PC-9 (cell line): Measurements from ENCODE around the gene MBD5.

ENCODE experiments used
- EZH2 ChIP-seq: fragments of 200-600 bp; sonication (generic); IDR thresholded peaks from 2 replicates; pipeline ENCODE4 v1.8.0; 2017; ENCODE audit warnings: antibody characterized with exemption, low read depth
- TF ChIP-seq, protein P1 (sequence below): fragments of 200-600 bp; sonication (generic); conservative IDR thresholded peaks from 2 replicates; pipeline ENCODE4 v1.6.1; 2017; ENCODE audit warnings: mixed run types, antibody characterized with exemption, mild to moderate bottlenecking, moderate library complexity

DNA sequence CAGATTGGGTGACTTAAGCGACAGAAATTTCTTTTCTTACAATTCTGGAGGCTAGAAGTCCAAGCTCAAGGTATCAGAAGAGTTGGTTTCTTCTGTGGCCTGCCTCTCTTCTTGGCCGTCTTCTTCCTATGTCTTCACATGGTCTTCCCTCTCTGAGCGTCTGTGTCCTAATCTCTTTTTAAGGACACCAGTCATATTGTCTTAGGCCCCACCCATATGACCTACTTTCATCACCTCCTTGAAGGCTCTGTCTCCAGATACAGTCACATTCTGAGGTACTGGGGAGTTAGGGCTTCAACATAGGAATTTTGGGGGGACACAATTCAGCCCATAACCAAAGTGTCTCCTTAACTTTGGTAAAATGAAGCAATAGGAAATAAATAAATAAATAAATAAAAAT, 512.8 kb downstream of the MBD5 start:
- TF ChIP-seq, protein P1, sequence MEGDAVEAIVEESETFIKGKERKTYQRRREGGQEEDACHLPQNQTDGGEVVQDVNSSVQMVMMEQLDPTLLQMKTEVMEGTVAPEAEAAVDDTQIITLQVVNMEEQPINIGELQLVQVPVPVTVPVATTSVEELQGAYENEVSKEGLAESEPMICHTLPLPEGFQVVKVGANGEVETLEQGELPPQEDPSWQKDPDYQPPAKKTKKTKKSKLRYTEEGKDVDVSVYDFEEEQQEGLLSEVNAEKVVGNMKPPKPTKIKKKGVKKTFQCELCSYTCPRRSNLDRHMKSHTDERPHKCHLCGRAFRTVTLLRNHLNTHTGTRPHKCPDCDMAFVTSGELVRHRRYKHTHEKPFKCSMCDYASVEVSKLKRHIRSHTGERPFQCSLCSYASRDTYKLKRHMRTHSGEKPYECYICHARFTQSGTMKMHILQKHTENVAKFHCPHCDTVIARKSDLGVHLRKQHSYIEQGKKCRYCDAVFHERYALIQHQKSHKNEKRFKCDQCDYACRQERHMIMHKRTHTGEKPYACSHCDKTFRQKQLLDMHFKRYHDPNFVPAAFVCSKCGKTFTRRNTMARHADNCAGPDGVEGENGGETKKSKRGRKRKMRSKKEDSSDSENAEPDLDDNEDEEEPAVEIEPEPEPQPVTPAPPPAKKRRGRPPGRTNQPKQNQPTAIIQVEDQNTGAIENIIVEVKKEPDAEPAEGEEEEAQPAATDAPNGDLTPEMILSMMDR, result no peak
- no peak for TF ChIP-seq EZH2
